Type B pancreatic cell (in vitro differentiated cells): ENCODE measurements around the gene LRCH1. TPM values are rescaled to one million over a fixed set of nuclear protein-coding genes. Genes with fewer than 3 reads are reported as not detected.

Source experiments
- DNase-seq: peaks from one replicate; pipeline ENCODE4 v3.0.0; 2021; ENCODE audit warnings: mixed read lengths; ENCODE audit not compliant: unreplicated experiment; ENCODE audit errors: extremely low spot score
- H3K27ac Mint-ChIP-seq: 2 replicates; pipeline ENCODE4 v1.8.0; 2021; ENCODE audit warnings: mild to moderate bottlenecking, mixed read lengths
- H3K27me3 Mint-ChIP-seq: 2 replicates; pipeline ENCODE4 v1.8.0; 2021; ENCODE audit warnings: mixed read lengths
- H3K36me3 Mint-ChIP-seq: 2 replicates; pipeline ENCODE4 v1.8.0; 2021; ENCODE audit warnings: mixed read lengths
- H3K4me1 Mint-ChIP-seq: one replicate; pipeline ENCODE4 v1.8.0; 2021; ENCODE audit warnings: mixed read lengths; ENCODE audit not compliant: unreplicated experiment
- H3K4me3 Mint-ChIP-seq: 2 replicates; pipeline ENCODE4 v1.8.0; 2021; ENCODE audit warnings: mild to moderate bottlenecking, mixed read lengths
- H3K9me3 Mint-ChIP-seq: 2 replicates; pipeline ENCODE4 v1.8.0; 2021; ENCODE audit warnings: mixed read lengths
- total RNA-seq: library from RNA; stranded (reverse); gene quantifications from 2 replicates; pipeline ENCODE4 v1.2.1, GENCODE V29; 2021; ENCODE audit warnings: low replicate concordance
- TF ChIP-seq, protein P1 (sequence below): fragments of 200-600 bp; sonication (generic); conservative IDR thresholded peaks from 2 replicates; pipeline ENCODE4 v1.5.0; 2021; ENCODE audit warnings: antibody characterized with exemption, mild to moderate bottlenecking

Gene LRCH1
- total RNA-seq, 1 donor from 2014 or later = 23.0 TPM

DNA sequence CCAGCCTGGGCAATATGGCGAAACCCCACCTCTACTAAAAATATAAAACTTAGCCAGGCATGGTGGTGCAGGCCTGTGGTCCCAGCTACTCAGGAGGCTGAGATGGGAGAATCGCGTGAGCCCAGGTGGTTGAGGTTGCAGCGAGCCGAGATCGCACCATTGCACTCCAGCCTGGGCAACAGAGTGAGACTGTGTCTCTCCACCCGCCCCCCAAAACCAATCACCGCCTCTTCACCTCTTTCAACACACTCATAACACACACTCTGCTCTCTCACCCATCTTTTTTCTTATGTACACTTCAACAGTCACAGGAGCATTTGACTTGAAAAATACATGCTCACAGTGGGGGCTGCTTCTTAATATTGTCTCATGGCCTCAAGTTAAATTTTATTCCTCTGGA, 167.2 kb downstream of the LRCH1 start:
- H3K27me3 Mint-ChIP-seq = no peaks in the 10 kb centered on the region
- TF ChIP-seq, protein P1, sequence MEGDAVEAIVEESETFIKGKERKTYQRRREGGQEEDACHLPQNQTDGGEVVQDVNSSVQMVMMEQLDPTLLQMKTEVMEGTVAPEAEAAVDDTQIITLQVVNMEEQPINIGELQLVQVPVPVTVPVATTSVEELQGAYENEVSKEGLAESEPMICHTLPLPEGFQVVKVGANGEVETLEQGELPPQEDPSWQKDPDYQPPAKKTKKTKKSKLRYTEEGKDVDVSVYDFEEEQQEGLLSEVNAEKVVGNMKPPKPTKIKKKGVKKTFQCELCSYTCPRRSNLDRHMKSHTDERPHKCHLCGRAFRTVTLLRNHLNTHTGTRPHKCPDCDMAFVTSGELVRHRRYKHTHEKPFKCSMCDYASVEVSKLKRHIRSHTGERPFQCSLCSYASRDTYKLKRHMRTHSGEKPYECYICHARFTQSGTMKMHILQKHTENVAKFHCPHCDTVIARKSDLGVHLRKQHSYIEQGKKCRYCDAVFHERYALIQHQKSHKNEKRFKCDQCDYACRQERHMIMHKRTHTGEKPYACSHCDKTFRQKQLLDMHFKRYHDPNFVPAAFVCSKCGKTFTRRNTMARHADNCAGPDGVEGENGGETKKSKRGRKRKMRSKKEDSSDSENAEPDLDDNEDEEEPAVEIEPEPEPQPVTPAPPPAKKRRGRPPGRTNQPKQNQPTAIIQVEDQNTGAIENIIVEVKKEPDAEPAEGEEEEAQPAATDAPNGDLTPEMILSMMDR = no peak
- peaks cover 30% of the 10 kb centered on the region for H3K4me1 Mint-ChIP-seq
- H3K9me3 Mint-ChIP-seq = no peaks in the 10 kb centered on the region
- H3K36me3 Mint-ChIP-seq = peaks cover 31% of the 10 kb centered on the region
- H3K27ac Mint-ChIP-seq = no peak overlapping the region
- DNase-seq = no peak
- H3K4me3 Mint-ChIP-seq = no peak overlapping the region

DNA sequence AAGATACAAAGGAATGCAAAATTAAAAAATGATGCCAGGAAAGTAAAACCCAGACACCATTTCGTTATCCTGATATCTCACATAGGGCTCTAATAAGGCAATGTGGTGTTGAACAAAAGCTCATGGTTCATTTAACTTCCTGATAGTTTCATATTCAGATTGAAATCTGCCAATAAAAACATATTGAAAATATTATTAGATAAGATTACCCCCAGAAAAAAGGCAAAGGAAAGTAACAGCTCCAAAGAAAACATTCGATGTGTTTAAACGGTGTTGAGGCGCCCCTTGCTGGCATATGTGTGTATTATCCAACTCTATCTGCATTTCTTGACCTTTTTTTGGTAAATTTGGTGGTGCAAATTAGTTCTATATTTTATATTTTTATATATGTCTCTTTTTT, 168.1 kb downstream of the LRCH1 start:
- no peak overlapping the region for H3K4me3 Mint-ChIP-seq
- H3K27ac Mint-ChIP-seq = no peak overlapping the region
- H3K36me3 Mint-ChIP-seq = peaks cover 30% of the 10 kb centered on the region
- no peaks in the 10 kb centered on the region for H3K9me3 Mint-ChIP-seq
- no peak for DNase-seq
- peaks cover 30% of the 10 kb centered on the region for H3K4me1 Mint-ChIP-seq
- no peaks in the 10 kb centered on the region for H3K27me3 Mint-ChIP-seq
- TF ChIP-seq, protein P1 = peak; percentile 90

DNA sequence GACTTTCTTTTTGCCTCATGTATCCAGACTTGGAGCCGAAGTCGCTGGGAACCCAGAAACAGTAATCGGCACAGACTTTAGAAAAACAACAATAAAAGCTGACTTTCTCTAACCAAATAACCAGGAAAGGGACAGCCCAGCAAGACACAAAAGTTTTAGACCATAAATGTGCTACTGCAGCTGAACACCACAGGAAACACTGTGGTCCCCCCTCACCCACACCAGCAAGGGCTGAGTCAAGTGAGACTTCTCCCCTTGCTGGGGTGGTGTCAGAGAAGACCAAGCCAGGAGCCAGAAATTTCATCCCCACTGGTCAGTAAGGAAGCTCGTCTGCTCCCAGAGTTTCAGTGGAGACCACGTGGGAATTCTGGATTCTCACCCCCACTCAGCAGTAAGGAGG, 173.4 kb downstream of the LRCH1 start:
- Mint-ChIP-seq H3K27me3 (no peaks in the 10 kb centered on the region), H3K36me3 (peaks cover 55% of the 10 kb centered on the region), H3K4me1 (peaks cover 2% of the 10 kb centered on the region), H3K9me3 (no peaks in the 10 kb centered on the region), H3K4me3 (no peak overlapping the region), H3K27ac (no peak overlapping the region)
- DNase-seq = no peak
- TF ChIP-seq, protein P1 = no peak

GRCh38 chr13:46728777-46729176, 175.8 kb downstream of the LRCH1 start:
- TF ChIP-seq, protein P1 = peak; percentile 42
- Mint-ChIP-seq H3K36me3 (peaks cover 54% of the 10 kb centered on the region), H3K27ac (no peak overlapping the region), H3K9me3 (no peaks in the 10 kb centered on the region), H3K4me3 (no peak overlapping the region), H3K4me1 (no peaks in the 10 kb centered on the region), H3K27me3 (no peaks in the 10 kb centered on the region)
- DNase-seq = no peak

GRCh38 chr13:46731535-46731934, 178.6 kb downstream of the LRCH1 start:
- no peak for DNase-seq
- H3K4me3 Mint-ChIP-seq = no peak overlapping the region
- H3K36me3 Mint-ChIP-seq = peaks cover 46% of the 10 kb centered on the region
- no peaks in the 10 kb centered on the region for H3K9me3 Mint-ChIP-seq
- H3K27me3 Mint-ChIP-seq = no peaks in the 10 kb centered on the region
- H3K27ac Mint-ChIP-seq = no peak overlapping the region
- TF ChIP-seq, protein P1 = no peak
- no peaks in the 10 kb centered on the region for H3K4me1 Mint-ChIP-seq

DNA sequence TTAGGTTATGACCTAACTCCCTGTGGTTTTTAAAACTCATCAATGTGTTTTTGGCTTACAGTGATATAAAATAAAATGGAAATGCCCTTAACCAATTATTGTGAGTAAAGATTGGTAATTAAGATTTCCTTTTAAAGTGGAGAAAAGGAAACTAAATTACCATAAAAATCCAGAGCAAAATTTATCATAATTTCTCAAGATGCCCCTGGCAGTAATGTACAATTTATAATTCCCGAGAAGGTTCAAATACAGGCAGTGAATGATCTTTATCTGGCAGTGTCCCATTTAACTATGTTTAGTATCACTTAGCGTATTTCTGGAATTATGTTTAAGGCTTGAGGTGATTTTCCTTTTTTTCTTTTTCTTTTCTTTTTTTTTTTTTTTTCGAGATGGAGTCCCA, 182.5 kb downstream of the LRCH1 start:
- H3K9me3 Mint-ChIP-seq = no peaks in the 10 kb centered on the region
- H3K27me3 Mint-ChIP-seq = no peaks in the 10 kb centered on the region
- H3K4me3 Mint-ChIP-seq = no peak overlapping the region
- no peaks in the 10 kb centered on the region for H3K4me1 Mint-ChIP-seq
- no peak overlapping the region for H3K27ac Mint-ChIP-seq
- no peak for DNase-seq
- peaks cover 25% of the 10 kb centered on the region for H3K36me3 Mint-ChIP-seq
- TF ChIP-seq, protein P1 = no peak
